SU-DHL-6 (cell line): ENCODE measurements around the gene EEFSEC.

Experiments
- CTCF ChIP-seq: fragments of 200-600 bp; sonication (generic); IDR thresholded peaks from one replicate; pipeline ENCODE4 v1.5.1; 2017; ENCODE audit warnings: antibody characterized with exemption, mild to moderate bottlenecking, low read length, moderate library complexity; ENCODE audit not compliant: insufficient read depth, poor library complexity, severe bottlenecking
- EZH2phosphoT487 ChIP-seq: fragments of 200-600 bp; sonication (generic), shearing (Covaris generic); conservative IDR thresholded peaks from 2 replicates; pipeline ENCODE4 v1.6.1; 2018; ENCODE audit warnings: mild to moderate bottlenecking, antibody characterized with exemption, low read length, moderate library complexity, mixed read lengths

DNA sequence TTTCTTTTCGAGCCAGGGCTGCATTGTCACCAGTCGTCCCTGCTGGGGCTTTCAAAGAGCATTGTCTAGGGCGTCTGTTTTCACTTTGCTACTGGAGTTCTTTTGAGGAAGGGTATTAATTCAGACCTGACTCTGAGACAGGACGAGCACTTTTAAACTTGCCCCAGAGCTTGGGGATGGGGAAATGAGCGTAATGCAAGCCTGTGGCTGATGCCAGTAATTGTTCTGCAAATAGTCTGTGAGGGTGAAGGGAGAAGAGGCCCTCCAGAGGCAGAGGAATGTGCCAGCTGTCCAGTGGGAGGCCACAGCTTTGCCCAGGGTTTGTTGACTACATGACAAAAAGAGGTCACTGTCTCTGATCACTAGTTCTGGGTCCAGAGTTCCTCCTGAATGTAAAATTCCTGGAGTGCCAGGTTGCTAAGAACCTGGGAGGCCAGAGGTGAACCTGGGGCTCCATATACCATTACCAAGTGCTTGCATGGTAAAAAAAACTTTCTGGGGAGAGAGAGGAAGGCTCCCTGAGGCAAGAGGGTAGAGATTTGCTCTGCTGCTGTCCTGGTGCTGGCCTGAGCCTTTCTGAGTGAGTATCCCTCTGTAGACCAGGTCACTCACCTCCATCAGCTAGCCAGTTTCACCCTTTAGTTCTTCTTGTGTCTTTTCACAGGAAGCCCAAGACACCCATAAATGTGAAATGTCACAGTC lies 14.8 kb downstream of the EEFSEC start:
- TF ChIP-seq CTCF: no peak
- no peak for TF ChIP-seq EZH2phosphoT487
